B cell (primary cell): Measurements from ENCODE around the gene CERCAM.

Source experiments
- EZH2 ChIP-seq: IDR thresholded peaks from 2 replicates; pipeline ENCODE4 v1.6.1; 2012; ENCODE audit warnings: borderline replicate concordance, low read depth, mild to moderate bottlenecking, moderate library complexity, low read length; ENCODE audit not compliant: insufficient read depth, poor library complexity, severe bottlenecking
- TF ChIP-seq, protein P1 (sequence below): fragments of 200-600 bp; IDR thresholded peaks from one replicate; pipeline ENCODE4 v1.8.0; 2022; ENCODE audit warnings: antibody characterized with exemption, mild to moderate bottlenecking

DNA sequence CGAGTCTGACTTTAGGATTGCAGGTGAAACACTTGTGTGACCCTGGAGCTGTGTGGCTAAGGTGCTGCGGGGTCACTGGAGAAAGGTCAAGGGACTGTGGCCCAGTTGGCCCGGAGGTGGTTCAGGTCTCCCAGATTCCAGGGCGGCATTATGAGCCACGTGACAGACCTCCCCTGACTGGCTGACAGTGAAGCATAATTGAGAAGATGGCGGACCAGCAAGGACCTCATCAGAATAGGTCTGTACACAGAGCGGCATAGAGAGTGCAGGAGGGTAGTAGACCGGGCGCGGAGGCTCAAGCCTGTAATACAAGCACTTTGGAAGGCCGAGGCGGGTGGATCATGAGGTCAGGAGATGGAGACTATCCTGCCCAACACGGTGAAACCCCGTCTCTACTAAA, 34.3 kb downstream of the CERCAM start:
- TF ChIP-seq, protein P1, sequence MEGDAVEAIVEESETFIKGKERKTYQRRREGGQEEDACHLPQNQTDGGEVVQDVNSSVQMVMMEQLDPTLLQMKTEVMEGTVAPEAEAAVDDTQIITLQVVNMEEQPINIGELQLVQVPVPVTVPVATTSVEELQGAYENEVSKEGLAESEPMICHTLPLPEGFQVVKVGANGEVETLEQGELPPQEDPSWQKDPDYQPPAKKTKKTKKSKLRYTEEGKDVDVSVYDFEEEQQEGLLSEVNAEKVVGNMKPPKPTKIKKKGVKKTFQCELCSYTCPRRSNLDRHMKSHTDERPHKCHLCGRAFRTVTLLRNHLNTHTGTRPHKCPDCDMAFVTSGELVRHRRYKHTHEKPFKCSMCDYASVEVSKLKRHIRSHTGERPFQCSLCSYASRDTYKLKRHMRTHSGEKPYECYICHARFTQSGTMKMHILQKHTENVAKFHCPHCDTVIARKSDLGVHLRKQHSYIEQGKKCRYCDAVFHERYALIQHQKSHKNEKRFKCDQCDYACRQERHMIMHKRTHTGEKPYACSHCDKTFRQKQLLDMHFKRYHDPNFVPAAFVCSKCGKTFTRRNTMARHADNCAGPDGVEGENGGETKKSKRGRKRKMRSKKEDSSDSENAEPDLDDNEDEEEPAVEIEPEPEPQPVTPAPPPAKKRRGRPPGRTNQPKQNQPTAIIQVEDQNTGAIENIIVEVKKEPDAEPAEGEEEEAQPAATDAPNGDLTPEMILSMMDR = no peak
- no peak for TF ChIP-seq EZH2
